ENCODE data around the gene COMMD1.

- TF ChIP-seq POLR2A (IDR thresholded peaks at IDR 0.05; ENCODE audit: low read length) = no peak
- no peak for TF ChIP-seq GATA1 (IDR thresholded peaks at IDR 0.05; ENCODE audit: low read depth, low read length)
These were observed 211.5 kb downstream of the COMMD1 start for GRCh38 chr2:62116983-62117382.
